ENCODE data around the gene SS18L1.

DNA sequence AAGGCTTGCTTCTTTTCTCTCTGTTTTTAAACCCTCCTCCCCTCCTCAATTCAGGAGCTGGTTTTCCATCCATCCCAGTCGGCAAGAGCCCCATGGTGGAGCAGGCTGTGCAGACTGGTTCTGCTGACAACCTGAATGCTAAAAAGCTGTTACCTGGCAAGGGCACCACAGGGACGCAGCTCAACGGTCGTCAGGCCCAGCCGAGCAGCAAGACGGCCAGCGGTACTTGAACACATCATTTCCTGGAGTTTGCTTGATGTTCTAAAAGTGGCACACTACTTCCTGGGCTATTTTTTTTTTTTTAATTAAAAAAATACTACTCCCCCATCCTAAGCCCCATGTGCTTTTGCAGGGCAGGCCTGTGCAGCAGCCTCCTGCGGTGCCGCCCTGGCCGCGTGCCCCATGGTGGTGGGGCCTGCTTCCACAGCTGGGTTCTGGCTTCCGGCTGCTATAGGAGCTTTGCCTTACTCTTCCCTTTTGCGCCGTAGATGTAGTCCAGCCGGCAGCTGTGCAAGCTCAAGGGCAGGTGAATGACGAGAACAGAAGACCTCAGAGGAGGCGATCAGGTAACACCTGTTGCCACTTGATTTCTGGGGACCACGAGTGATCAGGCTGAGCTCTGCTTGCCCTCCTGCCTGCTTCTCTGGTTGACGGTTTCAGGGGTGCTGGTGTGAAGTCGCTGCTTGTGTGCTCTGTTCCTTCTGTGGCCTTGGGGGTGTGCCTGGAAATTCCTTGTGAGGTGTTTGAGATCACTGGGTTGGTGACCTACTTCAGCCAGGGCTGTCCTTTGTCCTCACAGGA lies 13.6 kb upstream of the SS18L1 start:
- TF ChIP-seq EZH2 (IDR thresholded peaks at IDR 0.05) (no peak), POLR2AphosphoS5 (IDR thresholded peaks at IDR 0.05; ENCODE audit: borderline replicate concordance, low read depth, low read length) (no peak)

Data from SK-N-MC (cell line).